ENCODE results near the gene HAS3. TPM values are rescaled to one million over a fixed set of nuclear protein-coding genes. Genes with fewer than 3 reads are reported as not detected.

Gene HAS3
- total RNA-seq, 1 experiment from 2014 or later, result 92.5 TPM

GRCh38 chr16:69109486-69110270, 4.2 kb downstream of the HAS3 start:
- peaks cover 45% of the 10 kb centered on the region for H4K20me1 ChIP-seq (ENCODE audit: low read length)
- CTCF ChIA-PET, result no interaction called here

GRCh38 chr16:69110406-69110805, 5.0 kb downstream of the HAS3 start:
- TF ChIP-seq CTCF (conservative IDR thresholded peaks at IDR 0.05; ENCODE audit: low read depth, low read length) (no peak), EZH2phosphoT487 (IDR thresholded peaks at IDR 0.05; ENCODE audit: borderline replicate concordance, low read length) (no peak), EZH2 (IDR thresholded peaks at IDR 0.05; ENCODE audit: low read length, unreplicated experiment) (no peak)

More at GRCh38 chr16:69109486-69110270, 4.2 kb downstream of the HAS3 start:
- no peak for TF ChIP-seq EZH2phosphoT487 (IDR thresholded peaks at IDR 0.05; ENCODE audit: borderline replicate concordance, low read length)
- no peak for TF ChIP-seq EZH2 (IDR thresholded peaks at IDR 0.05; ENCODE audit: low read length, unreplicated experiment)
- TF ChIP-seq CTCF (conservative IDR thresholded peaks at IDR 0.05; ENCODE audit: low read depth, low read length), result no peak
- H3K9ac ChIP-seq (ENCODE audit: low read length), result no peak overlapping the region
- peaks cover 56% of the 10 kb centered on the region for H3K36me3 ChIP-seq (ENCODE audit: low read depth, low read length)
- ATAC-seq (no peak), DNase-seq (no peak)
- peaks cover 6% of the 10 kb centered on the region for H3F3A ChIP-seq (ENCODE audit: low read length, unreplicated experiment)
- H3K27ac ChIP-seq (ENCODE audit: low read length), result no peak overlapping the region
- peak overlapping the region; percentile 98 for H3K4me3 ChIP-seq (ENCODE audit: low read length)
- no peaks in the 10 kb centered on the region for H3K27me3 ChIP-seq (ENCODE audit: low read length)
- H3K9me2 ChIP-seq (replicated peaks; ENCODE audit: low read length), result no peaks in the 10 kb centered on the region
- peaks cover 63% of the 10 kb centered on the region for H3K79me2 ChIP-seq (ENCODE audit: low read length)
- intact Hi-C loops (cut with micrococcal nuclease), result no loop called here
- peaks cover 42% of the 10 kb centered on the region for H3K4me1 ChIP-seq (ENCODE audit: insufficient read depth, low read length)
- peak overlapping the region; percentile 97 for H3K4me2 ChIP-seq (ENCODE audit: low read length)
- no peak overlapping the region for H2AFZ ChIP-seq (ENCODE audit: low read length)
- no TSS peak for BruUV-seq (replicated peaks)
- POLR2A ChIA-PET (ENCODE audit: unreplicated experiment), result no interaction called here
- H3K9me3 ChIP-seq (ENCODE audit: low read length), result no peaks in the 10 kb centered on the region

More at GRCh38 chr16:69110406-69110805, 5.0 kb downstream of the HAS3 start:
- Histone ChIP-seq H3K9ac (ENCODE audit: low read length) (no peak overlapping the region), H3K27ac (ENCODE audit: low read length) (no peak overlapping the region), H2AFZ (ENCODE audit: low read length) (no peak overlapping the region), H3K9me2 (replicated peaks; ENCODE audit: low read length) (no peaks in the 10 kb centered on the region), H3K36me3 (ENCODE audit: low read depth, low read length) (peaks cover 60% of the 10 kb centered on the region), H4K20me1 (ENCODE audit: low read length) (peaks cover 45% of the 10 kb centered on the region), H3K27me3 (ENCODE audit: low read length) (no peaks in the 10 kb centered on the region), H3K9me3 (ENCODE audit: low read length) (no peaks in the 10 kb centered on the region), H3K4me3 (ENCODE audit: low read length) (peak overlapping the region; percentile 30; the same call in 1 of the 2 replicates), H3K4me1 (ENCODE audit: insufficient read depth, low read length) (peaks cover 39% of the 10 kb centered on the region), H3K4me2 (ENCODE audit: low read length) (peak overlapping the region; percentile 46), H3F3A (ENCODE audit: low read length, unreplicated experiment) (peaks cover 6% of the 10 kb centered on the region), H3K79me2 (ENCODE audit: low read length) (peaks cover 58% of the 10 kb centered on the region)
- intact Hi-C loops (cut with micrococcal nuclease), result no loop called here
- ChIA-PET POLR2A (ENCODE audit: unreplicated experiment) (interaction anchor here (0.6 kb wide), 1 partner anchor 158 kb away, joined by 3 read pairs; no protein-coding TSS in a partner anchor), CTCF (no interaction called here)
- no peak for DNase-seq
- no TSS peak for BruUV-seq (replicated peaks)
- no peak for ATAC-seq

Measured in PC-3 (cell line).